22Rv1 (cell line): ENCODE data around the gene KIF3B.

ENCODE experiments used
- H3K27ac ChIP-seq: fragments of 450-650 bp; 2 replicates; pipeline ENCODE4 v1.5.1; 2017
- ZFX ChIP-seq: fragments of 450-650 bp; IDR thresholded peaks from 2 replicates; pipeline ENCODE4 v1.6.1; 2017; ENCODE audit warnings: antibody characterized with exemption, borderline replicate concordance
- TF ChIP-seq, protein P1 (sequence below): fragments of 450-650 bp; IDR thresholded peaks from 2 replicates; pipeline ENCODE4 v1.5.1; 2017; ENCODE audit warnings: mild to moderate bottlenecking

The KIF3B gene

DNA sequence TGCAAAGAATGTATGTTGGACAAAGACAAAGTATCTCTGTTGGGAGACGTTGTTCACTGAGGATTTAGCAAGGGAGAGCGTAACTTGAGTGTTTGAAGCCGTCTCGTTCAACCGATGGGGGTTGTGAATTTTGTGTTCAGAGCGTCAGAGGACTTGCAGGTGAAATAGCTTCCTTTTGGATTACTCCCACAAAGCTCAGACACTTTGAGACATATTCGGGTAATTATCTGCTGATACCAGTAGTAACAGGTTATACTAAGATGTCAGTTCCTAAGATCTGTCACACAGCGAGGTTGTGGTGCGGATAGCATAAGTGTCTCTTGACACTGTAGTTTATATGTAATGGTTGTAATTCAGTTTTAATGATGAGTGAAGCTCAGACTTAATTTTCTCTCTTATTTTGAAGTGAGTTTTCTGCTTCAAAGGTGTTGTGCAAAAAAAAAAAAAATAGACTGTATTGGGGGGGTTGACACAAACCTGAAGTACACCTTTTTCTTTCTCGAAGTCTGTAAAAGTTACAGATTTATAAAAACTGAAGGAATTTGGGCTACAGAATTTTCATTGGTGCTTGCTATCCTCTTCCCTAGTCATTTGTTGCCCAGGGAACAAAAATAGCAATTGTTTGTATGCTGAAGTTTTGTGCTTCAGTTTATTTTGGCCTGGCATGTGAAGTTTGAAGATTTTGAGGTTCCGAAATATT is 82.3 kb downstream of the KIF3B start:
- TF ChIP-seq, protein P1, sequence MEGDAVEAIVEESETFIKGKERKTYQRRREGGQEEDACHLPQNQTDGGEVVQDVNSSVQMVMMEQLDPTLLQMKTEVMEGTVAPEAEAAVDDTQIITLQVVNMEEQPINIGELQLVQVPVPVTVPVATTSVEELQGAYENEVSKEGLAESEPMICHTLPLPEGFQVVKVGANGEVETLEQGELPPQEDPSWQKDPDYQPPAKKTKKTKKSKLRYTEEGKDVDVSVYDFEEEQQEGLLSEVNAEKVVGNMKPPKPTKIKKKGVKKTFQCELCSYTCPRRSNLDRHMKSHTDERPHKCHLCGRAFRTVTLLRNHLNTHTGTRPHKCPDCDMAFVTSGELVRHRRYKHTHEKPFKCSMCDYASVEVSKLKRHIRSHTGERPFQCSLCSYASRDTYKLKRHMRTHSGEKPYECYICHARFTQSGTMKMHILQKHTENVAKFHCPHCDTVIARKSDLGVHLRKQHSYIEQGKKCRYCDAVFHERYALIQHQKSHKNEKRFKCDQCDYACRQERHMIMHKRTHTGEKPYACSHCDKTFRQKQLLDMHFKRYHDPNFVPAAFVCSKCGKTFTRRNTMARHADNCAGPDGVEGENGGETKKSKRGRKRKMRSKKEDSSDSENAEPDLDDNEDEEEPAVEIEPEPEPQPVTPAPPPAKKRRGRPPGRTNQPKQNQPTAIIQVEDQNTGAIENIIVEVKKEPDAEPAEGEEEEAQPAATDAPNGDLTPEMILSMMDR = no peak
- no peak for TF ChIP-seq ZFX

GRCh38 chr20:32360333-32360634 is 82.8 kb downstream of the KIF3B start:
- TF ChIP-seq, protein P1 = no peak
- no peak overlapping the region for H3K27ac ChIP-seq

More for the DNA sequence above, 82.3 kb downstream of the KIF3B start:
- H3K27ac ChIP-seq = peak overlapping the region; percentile 90

DNA sequence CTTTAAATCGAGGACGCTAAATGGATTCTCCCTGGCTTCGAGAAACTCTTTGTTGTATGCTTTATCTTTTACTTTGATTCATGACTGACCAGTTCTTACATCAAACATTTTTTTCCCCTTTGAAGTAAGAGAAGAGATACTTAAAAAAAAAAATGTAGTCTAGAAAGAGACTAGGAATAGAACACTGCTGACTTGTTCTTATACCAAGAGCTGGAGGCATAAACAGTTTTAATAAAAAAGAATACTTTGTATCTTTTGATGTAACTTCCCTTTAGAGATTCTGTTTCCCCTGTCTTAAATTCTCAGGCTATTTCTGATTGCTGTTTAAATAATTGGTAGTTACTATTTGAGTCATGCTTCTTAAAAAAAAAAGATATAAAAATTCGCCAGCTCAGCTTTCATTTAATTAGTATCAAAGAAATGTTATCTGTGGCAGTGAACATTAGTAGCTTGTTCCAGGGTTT is 85.5 kb downstream of the KIF3B start:
- no peak overlapping the region for H3K27ac ChIP-seq
- TF ChIP-seq, protein P1 = no peak
- no peak for TF ChIP-seq ZFX

GRCh38 chr20:32363492-32363891 is 86.0 kb downstream of the KIF3B start:
- no peak overlapping the region for H3K27ac ChIP-seq
- TF ChIP-seq, protein P1 = no peak
- TF ChIP-seq ZFX = no peak

- H3K27ac ChIP-seq = no peak overlapping the region
- no peak for TF ChIP-seq ZFX
- TF ChIP-seq, protein P1 = no peak
Measured at GRCh38 chr20:32364554-32365208, 87.2 kb downstream of the KIF3B start.

- H3K27ac ChIP-seq = no peak overlapping the region
- TF ChIP-seq, protein P1 = no peak
- TF ChIP-seq ZFX = no peak
Measured at GRCh38 chr20:32365564-32365963, 88.1 kb downstream of the KIF3B start.

DNA sequence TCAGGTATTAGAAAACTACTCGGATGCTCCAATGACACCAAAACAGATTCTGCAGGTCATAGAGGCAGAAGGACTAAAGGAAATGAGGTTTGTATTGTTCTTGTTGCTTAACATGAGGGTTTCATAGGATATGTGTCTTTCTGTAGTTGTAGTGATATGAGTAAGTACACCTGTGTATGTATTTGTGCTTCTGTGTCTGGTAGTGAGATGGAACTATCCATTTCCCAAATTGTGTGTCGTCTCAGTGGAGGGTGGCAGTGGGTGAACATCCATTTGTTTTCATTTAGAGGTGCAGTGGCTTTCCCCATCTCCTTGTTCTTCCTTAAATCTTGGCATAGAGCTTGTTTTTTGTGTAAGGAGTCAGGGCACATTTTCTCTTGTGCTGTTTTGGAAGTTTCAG is 88.9 kb downstream of the KIF3B start:
- no peak overlapping the region for H3K27ac ChIP-seq
- no peak for TF ChIP-seq ZFX
- TF ChIP-seq, protein P1 = no peak
